Lower lobe of right lung (tissue), 2 donors: Measurements from ENCODE around the gene NEURL4. TPM values are rescaled to one million over a fixed set of nuclear protein-coding genes. Genes with fewer than 3 reads are reported as not detected.
A peak's percentile ranks its signal among the peaks of the same experiment; 100 is the strongest.

Experiments used
- ATAC-seq, 2 donors: fragments of 200-7000 bp; cut with Tn5 transposase; one replicate each; pipeline ENCODE4 v1.9.1; 2020 to 2022; ENCODE audit warnings: mild to moderate bottlenecking in 2 of 2, moderate library complexity in 2 of 2
- DNase-seq: peaks from one replicate; pipeline ENCODE4 v3.0.0-alpha.2; 2020
- H3K27ac ChIP-seq: fragments of 200-600 bp; one replicate; pipeline ENCODE4 v1.8.0; 2022
- H3K27me3 ChIP-seq: fragments of 200-600 bp; one replicate; pipeline ENCODE4 v1.8.0; 2022; ENCODE audit warnings: low read depth
- H3K36me3 ChIP-seq: fragments of 200-600 bp; one replicate; pipeline ENCODE4 v1.8.0; 2022; ENCODE audit warnings: mild to moderate bottlenecking
- H3K4me1 ChIP-seq: fragments of 200-600 bp; one replicate; pipeline ENCODE4 v1.8.0; 2022
- H3K4me3 ChIP-seq: fragments of 200-600 bp; one replicate; pipeline ENCODE4 v1.8.0; 2022; ENCODE audit warnings: mild to moderate bottlenecking
- H3K9me3 ChIP-seq: fragments of 200-600 bp; one replicate; pipeline ENCODE4 v1.8.0; 2022
- CTCF ChIP-seq: fragments of 200-600 bp; IDR thresholded peaks from one replicate; pipeline ENCODE4 v1.8.0; 2022; ENCODE audit warnings: antibody characterized with exemption, mild to moderate bottlenecking
- intact Hi-C: fragments of 100-400 bp; cut with DNase I; formaldehyde crosslinking; loops from one replicate; pipeline ENCODE4 v1.11.0; 2022
- total RNA-seq: library from RNA; stranded (reverse); fragmentation: NEBNext Ultra II Directional; extraction: Animal tissue kit (Norgen Biotek cat#: 25700); gene quantifications from one replicate; pipeline ENCODE4 v1.2.1, GENCODE V29; 2021
- donor health status: DM: no; HTN: yes; CAD: no; lungs with severe emphysema.

Gene NEURL4
- total RNA-seq, 1 donor from 2014 or later, result 35.2 TPM

GRCh38 chr17:7313890-7314718, 15.0 kb downstream of the NEURL4 start:
- Histone ChIP-seq H3K27me3 (no peaks in the 10 kb centered on the region), H3K36me3 (peaks cover 76% of the 10 kb centered on the region), H3K4me1 (peaks cover 35% of the 10 kb centered on the region), H3K9me3 (no peaks in the 10 kb centered on the region), H3K27ac (peak overlapping the region; percentile 97), H3K4me3 (peak overlapping the region; percentile 92)
- DNase-seq (no peak), ATAC-seq (no peak)
- no peak for TF ChIP-seq CTCF
- intact Hi-C loops, result no loop called here

GRCh38 chr17:7313088-7313889, 15.8 kb downstream of the NEURL4 start:
- Histone ChIP-seq H3K9me3 (no peaks in the 10 kb centered on the region), H3K27me3 (no peaks in the 10 kb centered on the region), H3K27ac (no peak overlapping the region), H3K4me1 (peaks cover 42% of the 10 kb centered on the region), H3K4me3 (no peak overlapping the region), H3K36me3 (peaks cover 69% of the 10 kb centered on the region)
- no peak for TF ChIP-seq CTCF
- DNase-seq, result peak; percentile 24
- ATAC-seq, result no peak
- intact Hi-C loops, result no loop called here

GRCh38 chr17:7312432-7313087, 16.6 kb downstream of the NEURL4 start:
- Histone ChIP-seq H3K27me3 (no peaks in the 10 kb centered on the region), H3K4me3 (no peak overlapping the region), H3K36me3 (peaks cover 61% of the 10 kb centered on the region), H3K4me1 (peaks cover 42% of the 10 kb centered on the region), H3K27ac (no peak overlapping the region), H3K9me3 (no peaks in the 10 kb centered on the region)
- DNase-seq (peak; percentile 32), ATAC-seq (no peak)
- intact Hi-C loops, result no loop called here
- TF ChIP-seq CTCF, result no peak

- ATAC-seq (no peak), DNase-seq (no peak)
- H3K4me1 ChIP-seq, result peaks cover 42% of the 10 kb centered on the region
- no peaks in the 10 kb centered on the region for H3K9me3 ChIP-seq
- H3K36me3 ChIP-seq, result peaks cover 53% of the 10 kb centered on the region
- H3K27ac ChIP-seq, result no peak overlapping the region
- no peak overlapping the region for H3K4me3 ChIP-seq
- no peaks in the 10 kb centered on the region for H3K27me3 ChIP-seq
- intact Hi-C loops, result no loop called here
- TF ChIP-seq CTCF, result no peak
Measured at GRCh38 chr17:7311110-7311705, 17.9 kb downstream of the NEURL4 start.

- Histone ChIP-seq H3K36me3 (peaks cover 53% of the 10 kb centered on the region), H3K27me3 (no peaks in the 10 kb centered on the region), H3K27ac (peak overlapping the region; percentile 96), H3K4me1 (peaks cover 32% of the 10 kb centered on the region), H3K4me3 (no peak overlapping the region), H3K9me3 (no peaks in the 10 kb centered on the region)
- ATAC-seq (no peak), DNase-seq (no peak)
- intact Hi-C loops, result no loop called here
- no peak for TF ChIP-seq CTCF
Measured at GRCh38 chr17:7309628-7310027, 19.5 kb downstream of the NEURL4 start.
